Panc1 (cell line): Measurements from ENCODE around the gene EMSY. TPM values are rescaled to one million over a fixed set of nuclear protein-coding genes. Genes with fewer than 3 reads are reported as not detected.

Source experiments
- ATAC-seq: fragments of 200-7000 bp; cut with Tn5 transposase; 2 replicates; pipeline ENCODE4 v1.9.1; 2020; ENCODE audit warnings: mild to moderate bottlenecking, moderate library complexity
- BruUV-seq: library from RNA; stranded (reverse); fragments of 400-500 nt; replicated peaks from 2 replicates; lab custom pipeline; 2021; lab: Mats Ljungman, UMichigan
- CTCF ChIA-PET: fragments of 300-600 bp; sonication (Branson Sonifier 250); formaldehyde crosslinking; loops from one replicate; lab custom pipeline; 2022; ENCODE audit warnings: antibody characterized with exemption; lab: Charles Lee
- POLR2A ChIA-PET: fragments of 300-600 bp; sonication (Branson Sonifier 250); formaldehyde crosslinking; loops from one replicate; lab custom pipeline; 2022; ENCODE audit warnings: antibody characterized with exemption; lab: Charles Lee
- DNase-seq: peaks from one replicate; pipeline ENCODE4 v3.0.0-alpha.2; 2010; ENCODE audit warnings: low read depth, low spot score
- H3K27ac ChIP-seq: 2 replicates; pipeline ENCODE4 v1.5.1; 2011; ENCODE audit warnings: mild to moderate bottlenecking, low read length, inconsistent platforms
- H3K27me3 ChIP-seq: fragments of 200-500 bp; sonication (Bioruptor generic); 2 replicates; pipeline ENCODE4 v1.6.0; 2014; ENCODE audit warnings: low read length, inconsistent platforms; ENCODE audit not compliant: control insufficient read depth, insufficient read depth
- H3K36me3 ChIP-seq: fragments of 200-500 bp; sonication (Bioruptor generic); 2 replicates; pipeline ENCODE4 v1.5.1; 2014; ENCODE audit warnings: inconsistent platforms, mild to moderate bottlenecking, low read length, moderate library complexity; ENCODE audit not compliant: control insufficient read depth, insufficient read depth
- H3K4me1 ChIP-seq: 2 replicates; pipeline ENCODE4 v1.5.1; 2011; ENCODE audit warnings: inconsistent platforms, mild to moderate bottlenecking, low read length, moderate library complexity; ENCODE audit not compliant: control insufficient read depth, insufficient read depth
- H3K4me3 ChIP-seq, 2 experiments: 2 replicates each; pipeline ENCODE4 v1.5.1; 2011 to 2012; ENCODE audit warnings: low read depth in 2 of 2, low read length in 2 of 2, mild to moderate bottlenecking in 2 of 2, inconsistent platforms in 1 of 2, moderate library complexity in 1 of 2
- H3K9me3 ChIP-seq: fragments of 200-500 bp; sonication (Bioruptor generic); 2 replicates; pipeline ENCODE4 v1.5.1; 2014; ENCODE audit warnings: low read depth, mild to moderate bottlenecking, inconsistent platforms, low read length, moderate library complexity; ENCODE audit not compliant: control insufficient read depth, insufficient read depth
- CTCF ChIP-seq: fragments of 450-650 bp; IDR thresholded peaks from 2 replicates; pipeline ENCODE4 v1.5.1; 2017; ENCODE audit warnings: mild to moderate bottlenecking
- POLR2AphosphoS5 ChIP-seq: IDR thresholded peaks from 2 replicates; pipeline ENCODE4 v1.6.1; 2012; ENCODE audit warnings: mild to moderate bottlenecking, low read depth, low read length, moderate library complexity
- SIN3A ChIP-seq: IDR thresholded peaks from 2 replicates; pipeline ENCODE4 v1.6.1; 2012; ENCODE audit warnings: low read depth, mild to moderate bottlenecking, low read length, moderate library complexity, borderline replicate concordance; ENCODE audit not compliant: insufficient read depth
- TCF7L2 ChIP-seq: IDR thresholded peaks from 2 replicates; pipeline ENCODE4 v1.6.1; 2011; ENCODE audit warnings: mild to moderate bottlenecking, low read depth, low read length, inconsistent platforms
- in situ Hi-C: cut with HindIII; loops from 2 replicates; pipeline ENCODE4 v1.10.0; 2016; ENCODE audit warnings: low sequenced_read_pairs, low pct_unique_long_range_greater_than_20kb
- intact Hi-C: fragments of 100-400 bp; cut with micrococcal nuclease; formaldehyde crosslinking; loops from one replicate; pipeline ENCODE4 v1.10.0; 2022; ENCODE audit not compliant: unreplicated experiment
- total RNA-seq: library from RNA; stranded (reverse); gene quantifications from one replicate; pipeline ENCODE4 v1.2.1, GENCODE V29; 2021; ENCODE audit not compliant: unreplicated experiment
- TF ChIP-seq, protein P1 (sequence below), 2 experiments: IDR thresholded peaks; 2 replicates each; pipeline ENCODE4 v1.6.1; 2011 to 2012; ENCODE audit warnings: low read depth in 2 of 2, control low read depth in 1 of 2, low read length in 1 of 2, mild to moderate bottlenecking in 1 of 2, moderate library complexity in 1 of 2; ENCODE audit not compliant: insufficient read depth in 1 of 2

EMSY gene
- total RNA-seq, 1 experiment from 2014 or later: 26.4 TPM

DNA sequence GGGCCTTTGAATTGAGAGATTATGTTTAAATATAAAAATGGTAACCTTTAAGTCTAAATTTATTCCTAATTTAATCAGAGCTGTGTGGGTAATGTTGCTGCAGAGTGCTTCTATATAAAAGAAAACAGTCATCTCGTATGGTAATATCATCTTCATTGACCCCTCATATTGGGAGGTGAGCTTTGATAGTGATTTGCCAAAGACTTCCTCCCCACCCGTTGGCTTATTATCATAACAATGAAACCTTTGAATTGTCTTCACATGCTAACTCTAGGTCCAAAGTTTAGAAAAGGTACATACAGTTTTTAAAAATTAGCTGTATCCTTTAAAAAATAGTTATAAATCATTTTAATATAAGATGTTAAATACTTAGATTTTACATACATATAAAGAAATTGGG lies 3.7 kb downstream of the EMSY start:
- intact Hi-C loops (no loop called here), in situ Hi-C loops (no loop called here)
- CTCF ChIA-PET: no interaction called here
- DNase-seq: no peak
- peaks cover 8% of the 10 kb centered on the region for H3K4me1 ChIP-seq
- TF ChIP-seq TCF7L2: no peak
- TF ChIP-seq POLR2AphosphoS5: no peak
- no peak for TF ChIP-seq SIN3A
- TF ChIP-seq, protein P1, sequence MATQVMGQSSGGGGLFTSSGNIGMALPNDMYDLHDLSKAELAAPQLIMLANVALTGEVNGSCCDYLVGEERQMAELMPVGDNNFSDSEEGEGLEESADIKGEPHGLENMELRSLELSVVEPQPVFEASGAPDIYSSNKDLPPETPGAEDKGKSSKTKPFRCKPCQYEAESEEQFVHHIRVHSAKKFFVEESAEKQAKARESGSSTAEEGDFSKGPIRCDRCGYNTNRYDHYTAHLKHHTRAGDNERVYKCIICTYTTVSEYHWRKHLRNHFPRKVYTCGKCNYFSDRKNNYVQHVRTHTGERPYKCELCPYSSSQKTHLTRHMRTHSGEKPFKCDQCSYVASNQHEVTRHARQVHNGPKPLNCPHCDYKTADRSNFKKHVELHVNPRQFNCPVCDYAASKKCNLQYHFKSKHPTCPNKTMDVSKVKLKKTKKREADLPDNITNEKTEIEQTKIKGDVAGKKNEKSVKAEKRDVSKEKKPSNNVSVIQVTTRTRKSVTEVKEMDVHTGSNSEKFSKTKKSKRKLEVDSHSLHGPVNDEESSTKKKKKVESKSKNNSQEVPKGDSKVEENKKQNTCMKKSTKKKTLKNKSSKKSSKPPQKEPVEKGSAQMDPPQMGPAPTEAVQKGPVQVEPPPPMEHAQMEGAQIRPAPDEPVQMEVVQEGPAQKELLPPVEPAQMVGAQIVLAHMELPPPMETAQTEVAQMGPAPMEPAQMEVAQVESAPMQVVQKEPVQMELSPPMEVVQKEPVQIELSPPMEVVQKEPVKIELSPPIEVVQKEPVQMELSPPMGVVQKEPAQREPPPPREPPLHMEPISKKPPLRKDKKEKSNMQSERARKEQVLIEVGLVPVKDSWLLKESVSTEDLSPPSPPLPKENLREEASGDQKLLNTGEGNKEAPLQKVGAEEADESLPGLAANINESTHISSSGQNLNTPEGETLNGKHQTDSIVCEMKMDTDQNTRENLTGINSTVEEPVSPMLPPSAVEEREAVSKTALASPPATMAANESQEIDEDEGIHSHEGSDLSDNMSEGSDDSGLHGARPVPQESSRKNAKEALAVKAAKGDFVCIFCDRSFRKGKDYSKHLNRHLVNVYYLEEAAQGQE (IDR thresholded peaks at IDR 0.05; ENCODE audit: insufficient read depth in 1 of 2, low read depth in 2 of 2, low read length in 1 of 2): no peak
- TF ChIP-seq CTCF: no peak
- POLR2A ChIA-PET: no interaction called here
- no peak overlapping the region for H3K4me3 ChIP-seq
- no peaks in the 10 kb centered on the region for H3K27me3 ChIP-seq
- no TSS peak for BruUV-seq
- ATAC-seq: no peak
- H3K36me3 ChIP-seq: peaks cover 29% of the 10 kb centered on the region
- no peaks in the 10 kb centered on the region for H3K9me3 ChIP-seq
- H3K27ac ChIP-seq: no peak overlapping the region

DNA sequence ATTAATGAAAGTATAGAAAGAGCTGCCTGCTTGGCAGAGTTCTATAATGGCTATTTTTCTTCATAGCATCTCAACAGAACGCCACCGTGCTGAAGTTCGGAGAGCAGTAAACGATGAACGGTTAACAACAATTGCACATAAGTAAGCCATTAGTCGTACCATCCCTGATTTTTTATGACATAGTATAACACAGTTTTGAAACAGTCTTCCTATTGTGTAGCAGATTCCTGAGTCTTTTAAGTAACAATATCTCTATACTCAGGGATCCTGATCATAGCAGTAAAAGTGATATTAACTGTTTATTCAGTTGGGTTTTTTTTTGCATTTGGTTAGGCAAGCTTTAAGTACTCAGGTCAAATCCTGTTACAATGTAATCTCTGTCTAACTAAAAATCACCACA lies 8.4 kb downstream of the EMSY start:
- H3K4me1 ChIP-seq: peaks cover 3% of the 10 kb centered on the region; the same call in 1 of the 2 replicates
- H3K4me3 ChIP-seq: no peak overlapping the region
- H3K27me3 ChIP-seq: no peaks in the 10 kb centered on the region
- no peak overlapping the region for H3K27ac ChIP-seq
- no peak for DNase-seq
- CTCF ChIA-PET: no interaction called here
- in situ Hi-C loops: no loop called here
- TF ChIP-seq, protein P1 (IDR thresholded peaks at IDR 0.05; ENCODE audit: insufficient read depth in 1 of 2, low read depth in 2 of 2, low read length in 1 of 2): no peak
- TF ChIP-seq SIN3A: no peak
- TF ChIP-seq TCF7L2: no peak
- no peak for TF ChIP-seq POLR2AphosphoS5
- TF ChIP-seq CTCF: no peak
- H3K9me3 ChIP-seq: no peaks in the 10 kb centered on the region
- peaks cover 15% of the 10 kb centered on the region for H3K36me3 ChIP-seq
- POLR2A ChIA-PET: no interaction called here
- ATAC-seq: no peak
- intact Hi-C loops: no loop called here
- no TSS peak for BruUV-seq
